ENCODE results near the gene YIF1A. TPM values are rescaled to one million over a fixed set of nuclear protein-coding genes. Genes with fewer than 3 reads are reported as not detected.

Gene YIF1A
- total and polyA plus RNA-seq, 2 donors (not counting 3 experiments of a cell fraction or from before 2014, with no cell fraction given), result 104 to 271 TPM

- ChIA-PET CTCF (interaction anchor here (9.5 kb wide), 1 partner anchor 14 kb away, joined by 225 read pairs; the partner anchor contains the start of gene RIN1), POLR2A (no interaction called here)
- Histone ChIP-seq H3K36me3 (ENCODE audit: control insufficient read depth in 2 of 2, extremely low read depth in 1 of 2, insufficient read depth in 2 of 2, low read length in 2 of 2) (no peaks in the 10 kb centered on the region), H3K4me2 (ENCODE audit: insufficient read depth, low read length) (no peak overlapping the region), H3K4me3 (replicated peaks in 1 of 3; ENCODE audit: insufficient read depth in 1 of 3, low read depth in 1 of 3, low read length in 3 of 3) (no peak overlapping the region), H3K27me3 (ENCODE audit: control insufficient read depth in 2 of 2, insufficient read depth in 2 of 2, low read length in 2 of 2) (peaks cover 5 to 7% of the 10 kb centered on the region in 2 experiments), H3K9ac (replicated peaks; ENCODE audit: extremely low read depth, insufficient read depth, low read length) (no peak overlapping the region), H4K20me1 (replicated peaks; ENCODE audit: control insufficient read depth, extremely low read depth, insufficient read depth, low read length) (no peaks in the 10 kb centered on the region), H3K4me1 (ENCODE audit: control insufficient read depth, extremely low read depth, insufficient read depth, low read length) (no peaks in the 10 kb centered on the region), H3K9me3 (replicated peaks; ENCODE audit: control insufficient read depth, insufficient read depth, low read length) (no peaks in the 10 kb centered on the region), H3K27ac (ENCODE audit: insufficient read depth, low read depth, low read length) (no peak overlapping the region), H3K79me2 (ENCODE audit: control insufficient read depth, insufficient read depth, low read length) (no peaks in the 10 kb centered on the region), H2AFZ (ENCODE audit: low read depth, low read length) (no peak overlapping the region), H3K9me1 (replicated peaks; ENCODE audit: control insufficient read depth, extremely low read depth, insufficient read depth, low read length) (no peaks in the 10 kb centered on the region)
- intact Hi-C loops (cut with micrococcal nuclease) (no loop called here), dilution Hi-C loops (cut with MboI; ENCODE audit: extremely low pct_ligation_motif_present, low sequenced_read_pairs) (no loop called here)
- DNase-seq (ENCODE audit: low read depth, low spot score) (no peak), FAIRE-seq (no peak)
- BruUV-seq (replicated peaks), result no TSS peak
- TF ChIP-seq EZH2 (IDR thresholded peaks at IDR 0.05; ENCODE audit: borderline replicate concordance, low read depth, low read length, severe bottlenecking) (no peak), GATA2 (IDR thresholded peaks at IDR 0.05; ENCODE audit: insufficient read depth, insufficient read length, low read depth, low read length) (no peak), JUN (IDR thresholded peaks at IDR 0.05; ENCODE audit: borderline replicate concordance, insufficient read depth, insufficient read length, low read depth) (no peak), FOS (IDR thresholded peaks at IDR 0.05; ENCODE audit: borderline replicate concordance, insufficient read depth, low read length) (no peak), MYC (IDR thresholded peaks at IDR 0.05; ENCODE audit: low read depth, low read length) (no peak), MAX (IDR thresholded peaks at IDR 0.05; ENCODE audit: insufficient read depth, insufficient read length) (no peak), CTCF (IDR thresholded peaks at IDR 0.05; ENCODE audit: extremely low read depth in 1 of 2, insufficient read depth in 1 of 2, low read depth in 1 of 2, low read length in 2 of 2) (no peak), POLR2A (IDR thresholded peaks at IDR 0.05; ENCODE audit: low read depth, low read length) (no peak), POLR2AphosphoS5 (IDR thresholded peaks at IDR 0.05; ENCODE audit: insufficient read depth, low read depth, low read length) (no peak)
These were observed 29.6 kb upstream of the YIF1A start for GRCh38 chr11:66318600-66318970.
